BJ (cell line): ENCODE measurements around the gene CPSF2. TPM values are rescaled to one million over a fixed set of nuclear protein-coding genes. Genes with fewer than 3 reads are reported as not detected.

ENCODE experiments used
- CTCF ChIA-PET: fragments of 350-600 bp; formaldehyde crosslinking; extraction: SDS; loops from one replicate; lab custom pipeline; 2021; ENCODE audit warnings: antibody characterized with exemption, inconsistent platforms; lab: Yijun Ruan, JAX
- POLR2A ChIA-PET: fragments of 300-600 bp; sonication (Branson Sonifier 250); formaldehyde crosslinking; extraction: SDS; loops from one replicate; lab custom pipeline; 2021; ENCODE audit warnings: antibody characterized with exemption; lab: Charles Lee
- DNase-seq: peaks from one replicate; pipeline ENCODE4 v3.0.0-alpha.2; 2011; ENCODE audit warnings: low read depth
- H3K27me3 ChIP-seq: 2 replicates; pipeline ENCODE4 v1.6.0; 2011; ENCODE audit warnings: low read length; ENCODE audit not compliant: control insufficient read depth, insufficient read depth
- H3K36me3 ChIP-seq: 2 replicates; pipeline ENCODE4 v1.5.1; 2011; ENCODE audit warnings: low read length; ENCODE audit not compliant: control insufficient read depth, insufficient read depth
- H3K4me3 ChIP-seq: 2 replicates; pipeline ENCODE4 v1.5.1; 2011; ENCODE audit warnings: low read depth, mild to moderate bottlenecking, control low read depth, low read length
- CTCF ChIP-seq: IDR thresholded peaks from 2 replicates; pipeline ENCODE4 v1.5.1; 2011; ENCODE audit warnings: low read depth, mild to moderate bottlenecking, control low read depth, inconsistent platforms, low read length, moderate library complexity; ENCODE audit not compliant: insufficient read depth
- polyA plus RNA-seq: library from polyadenylated mRNA; depleted of rRNA; stranded (reverse); fragments of >200 nt; gene quantifications from 2 replicates; pipeline ENCODE4 v1.2.3, GENCODE V29; 2011

The CPSF2 gene
- polyA plus RNA-seq, 1 experiment, result 14.2 TPM

DNA sequence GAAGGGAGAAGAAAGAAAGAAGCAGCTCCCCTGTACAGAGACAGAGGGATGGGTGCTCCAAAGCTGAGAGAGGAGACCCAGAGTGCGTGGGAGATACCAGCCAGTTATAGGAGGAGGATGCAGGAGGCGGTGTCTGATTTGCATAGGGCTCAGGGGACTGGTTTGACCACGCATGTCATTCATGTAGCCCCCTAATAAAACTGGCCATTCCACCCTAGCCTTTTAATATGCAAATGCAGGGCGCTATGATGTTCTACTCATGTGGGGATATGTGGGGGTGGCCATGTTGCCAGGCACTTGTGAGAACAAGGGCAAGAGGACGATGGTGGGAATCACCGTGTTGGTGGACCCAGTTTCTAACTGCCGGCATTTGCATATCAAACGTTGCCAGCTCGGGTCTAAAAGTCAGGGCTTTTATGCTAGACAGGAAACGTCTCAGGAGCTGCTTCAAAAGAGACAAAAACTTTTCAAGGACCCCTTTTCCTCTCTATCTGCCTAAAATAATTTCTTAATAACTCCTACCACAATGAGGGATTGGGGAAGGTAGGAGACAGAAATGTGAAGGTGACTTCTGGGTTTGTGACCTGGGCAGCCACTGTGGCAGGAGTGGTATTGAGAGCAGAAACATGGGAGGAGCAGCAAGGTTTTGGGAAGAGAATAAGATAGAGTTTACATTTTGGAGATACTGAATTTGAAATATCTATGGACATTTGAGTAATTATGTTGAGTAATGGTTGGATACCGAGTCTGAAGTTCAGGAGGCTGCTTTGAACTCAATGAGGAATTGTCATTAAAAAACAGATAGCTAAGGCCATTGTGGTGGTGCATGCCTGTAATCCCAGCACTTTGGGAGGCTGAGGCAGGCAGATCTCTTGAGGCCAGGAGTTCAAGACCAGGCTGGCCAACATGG is 13.2 kb upstream of the CPSF2 start:
- H3K4me3 ChIP-seq, result no peak overlapping the region
- POLR2A ChIA-PET, result no interaction called here
- CTCF ChIA-PET, result interaction anchor here (0.6 to 5.5 kb wide), 3 partner anchors 11 to 537 kb away, joined by 3 to 76 read pairs (median 5); partner anchors contain the start of genes CPSF2 and NDUFB1
- H3K27me3 ChIP-seq, result no peaks in the 10 kb centered on the region
- no peaks in the 10 kb centered on the region for H3K36me3 ChIP-seq
- TF ChIP-seq CTCF, result no peak
- no peak for DNase-seq

DNA sequence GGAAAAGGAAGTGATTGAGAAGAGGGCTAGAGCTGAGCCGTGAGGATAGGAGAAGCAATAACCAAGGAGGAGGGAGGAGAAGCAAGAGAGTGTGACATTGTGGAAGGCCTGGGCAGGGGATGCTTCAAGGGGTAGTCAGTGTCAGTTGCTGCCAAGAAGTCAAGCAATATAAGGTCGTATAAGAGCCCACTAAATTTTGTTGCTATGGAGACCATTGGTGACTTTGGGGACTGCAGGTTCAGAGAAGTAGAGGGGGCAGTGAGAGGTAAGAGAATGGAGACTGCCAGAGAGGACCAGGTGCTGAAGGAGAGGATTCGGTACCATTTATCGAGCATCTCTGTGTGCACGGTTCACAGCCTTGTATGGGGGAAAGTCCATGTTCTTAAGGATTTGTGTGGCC is 12.3 kb upstream of the CPSF2 start:
- no peak overlapping the region for H3K4me3 ChIP-seq
- ChIA-PET POLR2A (no interaction called here), CTCF (interaction anchor here (0.6 to 5.5 kb wide), 3 partner anchors 10 to 537 kb away, joined by 3 to 76 read pairs (median 5); partner anchors contain the start of genes CPSF2 and NDUFB1)
- no peaks in the 10 kb centered on the region for H3K27me3 ChIP-seq
- no peak for DNase-seq
- TF ChIP-seq CTCF, result no peak
- no peaks in the 10 kb centered on the region for H3K36me3 ChIP-seq

- Histone ChIP-seq H3K27me3 (no peaks in the 10 kb centered on the region), H3K36me3 (0 out of 2 replicates have a peak, but pooled peaks cover 2% of the 10 kb centered on the region), H3K4me3 (peak overlapping the region; percentile 82)
- ChIA-PET CTCF (interaction anchor here (0.5 to 7.5 kb wide), 6 partner anchors 13 to 231 kb away, joined by 3 to 76 read pairs (median 4); partner anchors contain the start of gene ATXN3), POLR2A (interaction anchor here (1.0 to 1.1 kb wide), 2 partner anchors 10 to 15 kb away, joined by 3 read pairs; partner anchors contain the start of gene ATXN3)
- TF ChIP-seq CTCF, result no peak
- DNase-seq, result no peak
Observed at GRCh38 chr14:92121207-92121669, 531 bp upstream of the CPSF2 start.

DNA sequence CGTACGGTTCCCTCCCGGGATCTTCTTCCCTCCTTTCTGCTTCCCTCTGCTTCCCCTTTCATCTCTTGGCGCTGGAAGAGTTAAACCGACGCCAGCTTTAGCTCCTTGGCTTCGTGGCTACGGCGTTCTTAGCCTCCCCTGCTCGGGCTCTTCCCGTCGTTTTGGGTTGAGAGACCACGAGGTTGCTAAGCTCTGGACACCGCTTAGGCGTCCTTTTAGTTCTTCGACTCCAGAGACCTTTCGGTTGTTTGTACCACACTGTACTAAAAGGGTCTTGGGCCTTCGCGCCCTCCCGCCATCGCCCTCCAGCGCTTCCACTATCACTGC is 545 bp downstream of the CPSF2 start:
- Histone ChIP-seq H3K27me3 (no peaks in the 10 kb centered on the region), H3K4me3 (peak overlapping the region; percentile 82), H3K36me3 (no peaks in the 10 kb centered on the region)
- no peak for DNase-seq
- no peak for TF ChIP-seq CTCF
- ChIA-PET CTCF (interaction anchor here (1.6 to 7.5 kb wide), 3 partner anchors 13 to 230 kb away, joined by 3 to 76 read pairs (median 26); partner anchors contain the start of gene ATXN3), POLR2A (interaction anchor here (0.5 to 1.1 kb wide), 4 partner anchors 9 to 37 kb away, joined by 3 to 4 read pairs (median 3); partner anchors contain the start of gene ATXN3)

- H3K4me3 ChIP-seq, result peak overlapping the region; percentile 82
- no peak for TF ChIP-seq CTCF
- DNase-seq, result no peak
- ChIA-PET POLR2A (interaction anchor here (0.9 kb wide), 1 partner anchor 16 kb away, joined by 3 read pairs; the partner anchor contains the start of gene ATXN3), CTCF (interaction anchor here (1.3 to 7.5 kb wide), 5 partner anchors 10 to 564 kb away, joined by 3 to 76 read pairs (median 6); partner anchors contain the start of gene ATXN3)
- H3K27me3 ChIP-seq, result no peaks in the 10 kb centered on the region
- H3K36me3 ChIP-seq, result no peaks in the 10 kb centered on the region
Observed at GRCh38 chr14:92122761-92123160, 992 bp downstream of the CPSF2 start.
